OCI-LY1 (cell line): Measurements from ENCODE around the gene PCDHA1.
A peak's percentile ranks its signal among the peaks of the same experiment; 100 is the strongest.

ENCODE experiments used
- H2AFZ ChIP-seq: fragments of 200-600 bp; sonication (generic), shearing (Covaris generic); 2 replicates; pipeline ENCODE4 v1.6.0; 2014; ENCODE audit warnings: antibody characterized with exemption, mild to moderate bottlenecking, low read length
- H3F3A ChIP-seq: fragments of 200-600 bp; sonication (generic), shearing (Covaris generic); 2 replicates; pipeline ENCODE4 v1.6.0; 2014; ENCODE audit warnings: mild to moderate bottlenecking, antibody characterized with exemption, low read length, moderate library complexity; ENCODE audit not compliant: insufficient read depth
- H3K27ac ChIP-seq: fragments of 200-600 bp; sonication (generic); 2 replicates; pipeline ENCODE4 v1.5.1; 2014; ENCODE audit warnings: low read length, mixed run types, mild to moderate bottlenecking, low read depth; ENCODE audit not compliant: poor library complexity, severe bottlenecking
- H3K27me3 ChIP-seq: fragments of 200-600 bp; sonication (generic); 2 replicates; pipeline ENCODE4 v1.6.0; 2014; ENCODE audit warnings: antibody characterized with exemption, mild to moderate bottlenecking, low read length, moderate library complexity; ENCODE audit not compliant: insufficient read depth
- H3K36me3 ChIP-seq: fragments of 200-600 bp; sonication (generic); 2 replicates; pipeline ENCODE4 v1.6.1; 2014; ENCODE audit warnings: mild to moderate bottlenecking, antibody characterized with exemption, low read length, moderate library complexity, mixed read lengths; ENCODE audit not compliant: insufficient read depth
- H3K4me1 ChIP-seq: fragments of 200-600 bp; sonication (generic); 2 replicates; pipeline ENCODE4 v1.5.1; 2014; ENCODE audit warnings: mild to moderate bottlenecking, low read length, moderate library complexity; ENCODE audit not compliant: insufficient read depth, severe bottlenecking
- H3K4me2 ChIP-seq: fragments of 200-600 bp; sonication (generic), shearing (Covaris generic); 2 replicates; pipeline ENCODE4 v1.6.1; 2014; ENCODE audit warnings: low read length
- H3K4me3 ChIP-seq: fragments of 200-600 bp; sonication (generic); 2 replicates; pipeline ENCODE4 v1.5.1; 2014; ENCODE audit warnings: low read length, low read depth, mild to moderate bottlenecking, mixed read lengths; ENCODE audit not compliant: poor library complexity, severe bottlenecking
- H3K79me2 ChIP-seq: fragments of 200-600 bp; shearing (Covaris generic); 2 replicates; pipeline ENCODE4 v1.6.1; 2016; ENCODE audit warnings: mixed run types, low read length, mixed read lengths; ENCODE audit not compliant: insufficient read depth
- H3K9ac ChIP-seq: fragments of 200-600 bp; sonication (generic), shearing (Covaris generic); 2 replicates; pipeline ENCODE4 v1.6.1; 2014; ENCODE audit warnings: mild to moderate bottlenecking, low read length, mixed read lengths
- H3K9me2 ChIP-seq: fragments of 200-600 bp; sonication (generic), shearing (Covaris generic); 2 replicates; pipeline ENCODE4 v1.6.1; 2014; ENCODE audit warnings: low read depth, mild to moderate bottlenecking, low read length, mixed read lengths
- H3K9me3 ChIP-seq: fragments of 200-600 bp; shearing (Covaris generic); 2 replicates; pipeline ENCODE4 v1.6.1; 2014; ENCODE audit warnings: low read length, mixed read lengths
- H4K20me1 ChIP-seq: fragments of 200-600 bp; sonication (generic), shearing (Covaris generic); 2 replicates; pipeline ENCODE4 v1.6.0; 2016; ENCODE audit warnings: mild to moderate bottlenecking, low read length; ENCODE audit not compliant: insufficient read depth
- EZH2 ChIP-seq: fragments of 200-600 bp; sonication (generic), shearing (Covaris generic); IDR thresholded peaks from 2 replicates; pipeline ENCODE4 v1.8.0; 2017; ENCODE audit warnings: borderline replicate concordance, mixed run types, mild to moderate bottlenecking, antibody characterized with exemption, low read length, moderate library complexity, mixed read lengths
- TF ChIP-seq, protein P1 (sequence below): fragments of 200-600 bp; sonication (generic), shearing (Covaris generic); IDR thresholded peaks from 2 replicates; pipeline ENCODE4 v1.5.1; 2017; ENCODE audit warnings: mild to moderate bottlenecking, antibody characterized with exemption, low read length, moderate library complexity, mixed read lengths

PCDHA1 gene

GRCh38 chr5:140862441-140863295, 76.7 kb downstream of the PCDHA1 start:
- no peaks in the 10 kb centered on the region for H3K79me2 ChIP-seq
- no peaks in the 10 kb centered on the region for H3K36me3 ChIP-seq
- H3F3A ChIP-seq, result no peaks in the 10 kb centered on the region
- no peaks in the 10 kb centered on the region for H4K20me1 ChIP-seq
- H3K9me3 ChIP-seq, result no peaks in the 10 kb centered on the region
- no peak overlapping the region for H3K27ac ChIP-seq
- H3K27me3 ChIP-seq, result no peaks in the 10 kb centered on the region
- H3K4me2 ChIP-seq, result no peak overlapping the region
- H3K4me1 ChIP-seq, result no peaks in the 10 kb centered on the region
- no peak overlapping the region for H2AFZ ChIP-seq
- no peak for TF ChIP-seq EZH2
- TF ChIP-seq, protein P1, sequence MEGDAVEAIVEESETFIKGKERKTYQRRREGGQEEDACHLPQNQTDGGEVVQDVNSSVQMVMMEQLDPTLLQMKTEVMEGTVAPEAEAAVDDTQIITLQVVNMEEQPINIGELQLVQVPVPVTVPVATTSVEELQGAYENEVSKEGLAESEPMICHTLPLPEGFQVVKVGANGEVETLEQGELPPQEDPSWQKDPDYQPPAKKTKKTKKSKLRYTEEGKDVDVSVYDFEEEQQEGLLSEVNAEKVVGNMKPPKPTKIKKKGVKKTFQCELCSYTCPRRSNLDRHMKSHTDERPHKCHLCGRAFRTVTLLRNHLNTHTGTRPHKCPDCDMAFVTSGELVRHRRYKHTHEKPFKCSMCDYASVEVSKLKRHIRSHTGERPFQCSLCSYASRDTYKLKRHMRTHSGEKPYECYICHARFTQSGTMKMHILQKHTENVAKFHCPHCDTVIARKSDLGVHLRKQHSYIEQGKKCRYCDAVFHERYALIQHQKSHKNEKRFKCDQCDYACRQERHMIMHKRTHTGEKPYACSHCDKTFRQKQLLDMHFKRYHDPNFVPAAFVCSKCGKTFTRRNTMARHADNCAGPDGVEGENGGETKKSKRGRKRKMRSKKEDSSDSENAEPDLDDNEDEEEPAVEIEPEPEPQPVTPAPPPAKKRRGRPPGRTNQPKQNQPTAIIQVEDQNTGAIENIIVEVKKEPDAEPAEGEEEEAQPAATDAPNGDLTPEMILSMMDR, result no peak
- no peak overlapping the region for H3K4me3 ChIP-seq
- no peak overlapping the region for H3K9ac ChIP-seq
- no peaks in the 10 kb centered on the region; the same call in 1 of the 2 replicates for H3K9me2 ChIP-seq

DNA sequence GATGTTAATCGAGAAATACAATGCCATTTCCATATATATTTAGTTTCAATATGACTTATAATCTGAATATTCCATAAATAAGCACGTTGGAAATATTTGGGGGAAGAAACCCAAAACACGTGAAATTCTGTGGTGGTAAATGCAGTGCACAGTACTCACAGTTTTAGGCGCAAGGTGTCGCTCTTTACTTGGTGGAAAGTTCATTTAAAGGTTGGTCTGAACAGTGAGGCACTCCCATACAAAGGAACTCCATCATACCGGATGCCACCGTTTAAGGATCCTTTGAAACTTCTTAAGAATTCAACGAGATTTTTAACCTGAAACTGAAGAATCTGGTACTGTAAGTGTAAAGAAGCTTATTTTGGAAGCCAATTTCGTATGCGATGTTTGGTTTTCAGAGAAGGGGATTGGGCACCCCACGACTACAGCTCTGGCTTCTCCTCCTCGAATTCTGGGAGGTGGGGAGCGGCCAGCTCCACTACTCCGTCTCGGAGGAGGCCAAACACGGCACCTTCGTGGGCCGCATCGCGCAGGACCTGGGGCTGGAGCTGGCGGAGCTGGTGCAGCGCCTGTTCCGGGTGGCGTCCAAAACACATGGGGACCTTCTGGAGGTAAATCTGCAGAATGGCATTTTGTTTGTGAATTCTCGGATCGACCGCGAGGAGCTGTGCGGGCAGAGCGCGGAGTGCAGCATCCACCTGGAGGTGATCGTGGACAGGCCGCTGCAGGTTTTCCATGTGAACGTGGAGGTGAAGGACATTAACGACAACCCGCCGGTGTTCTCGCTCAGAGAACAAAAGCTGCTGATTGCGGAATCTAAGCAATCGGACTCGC, 83.0 kb downstream of the PCDHA1 start, which contains the start of gene PCDHA11:
Gene PCDHA11 (plus strand): TSS at position 237 of the 834 bp plus-strand sequence. CDS start 147 bp downstream, at position 384.
- H3K4me2 ChIP-seq, result no peak within 1 kb of the TSS
- no peak within 1 kb of the TSS for H3K4me3 ChIP-seq
- H3F3A ChIP-seq, result no peaks in the 10 kb centered on the region
- no peaks in the 10 kb centered on the region for H3K9me2 ChIP-seq
- H3K4me1 ChIP-seq, result no peaks in the 10 kb centered on the region
- no peak for TF ChIP-seq EZH2
- no peak within 1 kb of the TSS for H3K27ac ChIP-seq
- no peaks in the 10 kb centered on the region for H3K79me2 ChIP-seq
- H3K9me3 ChIP-seq, result no peaks in the 10 kb centered on the region
- H3K36me3 ChIP-seq, result no peaks in the 10 kb centered on the region
- no peaks in the 10 kb centered on the region for H4K20me1 ChIP-seq
- no peak within 1 kb of the TSS for H2AFZ ChIP-seq
- H3K27me3 ChIP-seq, result no peaks in the 10 kb centered on the region
- H3K9ac ChIP-seq, result no peak within 1 kb of the TSS

- H3K9me3 ChIP-seq, result no peaks in the 10 kb centered on the region
- no peak overlapping the region for H3K4me3 ChIP-seq
- no peaks in the 10 kb centered on the region for H4K20me1 ChIP-seq
- H3K4me1 ChIP-seq, result no peaks in the 10 kb centered on the region
- H3K27ac ChIP-seq, result no peak overlapping the region
- no peak overlapping the region for H3K4me2 ChIP-seq
- H3K79me2 ChIP-seq, result no peaks in the 10 kb centered on the region
- H3K9ac ChIP-seq, result no peak overlapping the region
- TF ChIP-seq, protein P1, result peak; percentile 17; the same call in 1 of the 2 replicates
- TF ChIP-seq EZH2, result no peak
- H3K36me3 ChIP-seq, result no peaks in the 10 kb centered on the region
- no peaks in the 10 kb centered on the region for H3K27me3 ChIP-seq
- H2AFZ ChIP-seq, result no peak overlapping the region
- no peaks in the 10 kb centered on the region for H3F3A ChIP-seq
- no peaks in the 10 kb centered on the region for H3K9me2 ChIP-seq
These were observed 83.6 kb downstream of the PCDHA1 start for GRCh38 chr5:140869555-140869886.
